ENCODE data around the gene EP400. TPM values are rescaled to one million over a fixed set of nuclear protein-coding genes. Genes with fewer than 3 reads are reported as not detected.
A peak's percentile ranks its signal among the peaks of the same experiment; 100 is the strongest.

EP400 gene
- total and polyA plus RNA-seq, 9 of the 15 experiments (the other 6 are each of a cell fraction or from before 2014, with no cell fraction given), result 4.5 to 58.0 (median 7.0) TPM

GRCh38 chr12:131949431-131950181, at the start of gene EP400 (continued):
- TF ChIP-seq ZNF407 (IDR thresholded peaks at IDR 0.05; ENCODE audit: low read depth) (peak; percentile 84), RREB1 (CRISPR knock-in tag; IDR thresholded peaks at IDR 0.05) (peak; percentile 69; the same call in 1 of the 2 replicates), ZNF280A (IDR thresholded peaks at IDR 0.05; ENCODE audit: low read depth, partially characterized antibody) (no peak), MCM2 (IDR thresholded peaks at IDR 0.05; ENCODE audit: low read depth) (no peak), ZNF12 (CRISPR knock-in tag; IDR thresholded peaks at IDR 0.05) (no peak), FUS (optimal IDR thresholded peaks at IDR 0.05; ENCODE audit: low read depth, low read length) (peak; percentile 34), CC2D1A (IDR thresholded peaks at IDR 0.05) (no peak; the same call in 1 of the 2 replicates), THRAP3 (IDR thresholded peaks at IDR 0.05; ENCODE audit: borderline replicate concordance) (no peak), MEF2A (IDR thresholded peaks at IDR 0.05; ENCODE audit: control insufficient read depth, low read depth, low read length) (no peak), NFYB (IDR thresholded peaks at IDR 0.05; ENCODE audit: extremely low read depth, insufficient read length) (no peak), BCOR (IDR thresholded peaks at IDR 0.05) (peak; percentile 83), RFX7 (CRISPR knock-in tag; IDR thresholded peaks at IDR 0.05) (no peak)
